Caco-2 (cell line): ENCODE measurements around the gene NFIC. TPM values are rescaled to one million over a fixed set of nuclear protein-coding genes. Genes with fewer than 3 reads are reported as not detected.

Experiments used
- BruUV-seq: library from RNA; stranded (reverse); fragments of 400-500 nt; replicated peaks from 2 replicates; lab custom pipeline; 2021; lab: Mats Ljungman, UMichigan
- CTCF ChIA-PET: fragments of 300-600 bp; sonication (Branson Sonifier 250); formaldehyde crosslinking; loops from one replicate; lab custom pipeline; 2022; ENCODE audit warnings: antibody characterized with exemption; lab: Charles Lee
- POLR2A ChIA-PET: fragments of 300-600 bp; sonication (Branson Sonifier 250); formaldehyde crosslinking; loops from one replicate; lab custom pipeline; 2022; ENCODE audit warnings: antibody characterized with exemption; lab: Charles Lee
- DNase-seq, 2 experiments: peaks; one replicate each; pipeline versions ENCODE4 v3.0.0 to v3.0.0-alpha.2; 2020 to 2022
- H3K27me3 ChIP-seq: replicated peaks from 2 replicates; pipeline ENCODE4 v1.6.0; 2011; ENCODE audit warnings: low read length; ENCODE audit not compliant: control insufficient read depth, insufficient read depth
- H3K36me3 ChIP-seq: 2 replicates; pipeline ENCODE4 v1.5.1; 2011; ENCODE audit warnings: low read length; ENCODE audit not compliant: control insufficient read depth, insufficient read depth
- H3K4me1 ChIP-seq: fragments of 250-450 bp; sonication (Bioruptor Pico); 2 replicates; pipeline ENCODE4 v1.5.1; 2020; ENCODE audit warnings: mild to moderate bottlenecking
- H3K4me3 ChIP-seq: 2 replicates; pipeline ENCODE4 v1.5.1; 2011; ENCODE audit warnings: low read depth, mild to moderate bottlenecking, control low read depth, low read length
- H3K9me3 ChIP-seq: fragments of 250-450 bp; sonication (Bioruptor Pico); 2 replicates; pipeline ENCODE4 v1.5.1; 2020; ENCODE audit warnings: mild to moderate bottlenecking, moderate library complexity
- H3K27ac Mint-ChIP-seq: one replicate; pipeline ENCODE4 v1.8.0; 2022; ENCODE audit warnings: mixed read lengths; ENCODE audit not compliant: unreplicated experiment
- H3K27me3 Mint-ChIP-seq: one replicate; pipeline ENCODE4 v1.8.0; 2022; ENCODE audit warnings: mixed read lengths; ENCODE audit not compliant: insufficient read depth, unreplicated experiment
- H3K36me3 Mint-ChIP-seq: one replicate; pipeline ENCODE4 v1.8.0; 2022; ENCODE audit warnings: mild to moderate bottlenecking, mixed read lengths; ENCODE audit not compliant: insufficient read depth, unreplicated experiment
- H3K4me1 Mint-ChIP-seq: one replicate; pipeline ENCODE4 v1.8.0; 2022; ENCODE audit warnings: low read depth, mixed read lengths; ENCODE audit not compliant: unreplicated experiment
- H3K4me3 Mint-ChIP-seq: one replicate; pipeline ENCODE4 v1.8.0; 2022; ENCODE audit warnings: mild to moderate bottlenecking, moderate library complexity, mixed read lengths; ENCODE audit not compliant: unreplicated experiment
- H3K9me3 Mint-ChIP-seq: one replicate; pipeline ENCODE4 v1.8.0; 2022; ENCODE audit warnings: mixed read lengths; ENCODE audit not compliant: unreplicated experiment
- intact Hi-C: fragments of 100-400 bp; cut with micrococcal nuclease; formaldehyde crosslinking; loops from one replicate; pipeline ENCODE4 v1.10.0; 2022; ENCODE audit not compliant: unreplicated experiment
- total RNA-seq: library from RNA; stranded (reverse); gene quantifications from 2 replicates; pipeline ENCODE4 v1.2.3, GENCODE V29; 2022
- TF ChIP-seq, protein P1 (sequence below), 2 experiments: fragments of 200-600 bp in 1 of 2; IDR thresholded peaks; 1 replicate in 1 of 2; 2 replicates in 1 of 2; pipeline versions ENCODE4 v1.5.1 to v1.8.0; 2011 to 2022; ENCODE audit warnings: antibody characterized with exemption in 1 of 2, control low read depth in 1 of 2, inconsistent platforms in 1 of 2, low read depth in 1 of 2, low read length in 1 of 2, mild to moderate bottlenecking in 1 of 2, moderate library complexity in 1 of 2; ENCODE audit not compliant: insufficient read depth in 1 of 2, severe bottlenecking in 1 of 2, unreplicated experiment in 1 of 2

Gene NFIC
- total RNA-seq, 1 experiment from 2014 or later: 5.1 TPM

DNA sequence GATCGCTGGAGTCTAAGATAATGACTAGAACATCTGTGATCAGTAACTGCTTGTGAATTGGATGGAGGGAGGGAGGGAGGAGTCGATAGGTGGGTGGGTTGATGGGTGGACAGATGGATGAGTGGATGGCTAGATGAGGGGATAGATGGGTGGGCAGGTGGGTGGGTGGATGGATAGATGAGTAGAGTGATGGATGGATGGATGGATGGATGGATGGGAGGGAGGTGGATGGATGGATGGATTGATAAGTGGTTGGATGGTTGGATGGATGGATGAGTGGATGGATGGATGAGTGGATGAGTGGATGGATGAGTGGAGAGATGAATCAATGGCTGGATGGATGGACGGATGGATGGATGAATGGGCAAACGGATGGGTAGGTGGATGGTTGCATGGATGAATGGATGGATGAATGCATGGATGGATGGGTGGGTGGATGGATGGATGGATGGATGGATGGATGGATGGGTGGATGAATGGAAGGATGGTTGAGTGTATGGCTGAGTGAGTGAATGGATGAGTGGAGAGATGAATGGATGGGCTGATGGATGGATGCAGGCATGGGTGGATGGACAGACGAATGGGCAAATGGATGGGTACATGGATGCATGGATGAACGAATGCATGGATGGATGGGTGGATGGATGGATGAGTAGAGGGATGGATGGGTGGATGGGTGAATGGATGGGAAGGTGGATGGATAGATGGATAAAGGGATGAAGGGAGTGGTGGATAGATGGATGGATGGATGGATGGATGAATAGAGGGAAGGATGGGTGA is 44.0 kb upstream of the NFIC start:
- Histone ChIP-seq H3K36me3 (no peaks in the 10 kb centered on the region), H3K27me3 (no peaks in the 10 kb centered on the region), H3K4me3 (no peak overlapping the region), H3K9me3 (no peaks in the 10 kb centered on the region), H3K4me1 (no peaks in the 10 kb centered on the region)
- DNase-seq: no peak
- intact Hi-C loops: no loop called here
- Mint-ChIP-seq H3K9me3 (peaks cover 10% of the 10 kb centered on the region), H3K27me3 (peaks cover 2% of the 10 kb centered on the region), H3K36me3 (no peaks in the 10 kb centered on the region), H3K27ac (no peak overlapping the region), H3K4me3 (no peak overlapping the region), H3K4me1 (no peaks in the 10 kb centered on the region)
- CTCF ChIA-PET: no interaction called here
- TF ChIP-seq, protein P1, sequence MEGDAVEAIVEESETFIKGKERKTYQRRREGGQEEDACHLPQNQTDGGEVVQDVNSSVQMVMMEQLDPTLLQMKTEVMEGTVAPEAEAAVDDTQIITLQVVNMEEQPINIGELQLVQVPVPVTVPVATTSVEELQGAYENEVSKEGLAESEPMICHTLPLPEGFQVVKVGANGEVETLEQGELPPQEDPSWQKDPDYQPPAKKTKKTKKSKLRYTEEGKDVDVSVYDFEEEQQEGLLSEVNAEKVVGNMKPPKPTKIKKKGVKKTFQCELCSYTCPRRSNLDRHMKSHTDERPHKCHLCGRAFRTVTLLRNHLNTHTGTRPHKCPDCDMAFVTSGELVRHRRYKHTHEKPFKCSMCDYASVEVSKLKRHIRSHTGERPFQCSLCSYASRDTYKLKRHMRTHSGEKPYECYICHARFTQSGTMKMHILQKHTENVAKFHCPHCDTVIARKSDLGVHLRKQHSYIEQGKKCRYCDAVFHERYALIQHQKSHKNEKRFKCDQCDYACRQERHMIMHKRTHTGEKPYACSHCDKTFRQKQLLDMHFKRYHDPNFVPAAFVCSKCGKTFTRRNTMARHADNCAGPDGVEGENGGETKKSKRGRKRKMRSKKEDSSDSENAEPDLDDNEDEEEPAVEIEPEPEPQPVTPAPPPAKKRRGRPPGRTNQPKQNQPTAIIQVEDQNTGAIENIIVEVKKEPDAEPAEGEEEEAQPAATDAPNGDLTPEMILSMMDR (IDR thresholded peaks at IDR 0.05; ENCODE audit: insufficient read depth in 1 of 2, low read depth in 1 of 2, low read length in 1 of 2, severe bottlenecking in 1 of 2, unreplicated experiment in 1 of 2): no peak
- POLR2A ChIA-PET: no interaction called here
- no TSS peak for BruUV-seq

DNA sequence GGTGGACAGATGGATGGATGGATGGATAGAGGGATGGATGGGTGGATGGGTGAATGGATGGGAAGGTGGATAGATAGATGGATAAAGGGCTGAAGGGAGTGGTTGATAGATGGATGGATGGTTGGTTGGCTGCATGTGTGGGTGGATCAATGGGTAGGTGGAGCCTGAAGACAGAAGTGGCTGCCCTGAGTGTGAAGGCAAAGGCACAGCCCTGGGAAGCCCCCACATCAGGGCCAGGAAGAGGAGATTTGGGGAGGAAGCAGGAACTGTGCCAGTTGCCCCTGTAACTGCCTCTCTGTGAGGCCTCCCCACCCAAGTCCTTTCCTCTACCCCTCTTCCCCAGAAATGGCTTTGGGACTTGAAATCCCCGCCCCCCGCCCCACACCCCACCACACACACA is 43.4 kb upstream of the NFIC start:
- Mint-ChIP-seq H3K4me3 (no peak overlapping the region), H3K9me3 (peaks cover 10% of the 10 kb centered on the region), H3K27ac (no peak overlapping the region), H3K36me3 (no peaks in the 10 kb centered on the region), H3K27me3 (peaks cover 2% of the 10 kb centered on the region), H3K4me1 (no peaks in the 10 kb centered on the region)
- TF ChIP-seq, protein P1 (IDR thresholded peaks at IDR 0.05; ENCODE audit: insufficient read depth in 1 of 2, low read depth in 1 of 2, low read length in 1 of 2, severe bottlenecking in 1 of 2, unreplicated experiment in 1 of 2): no peak
- Histone ChIP-seq H3K27me3 (no peaks in the 10 kb centered on the region), H3K9me3 (no peaks in the 10 kb centered on the region), H3K4me1 (no peaks in the 10 kb centered on the region), H3K36me3 (no peaks in the 10 kb centered on the region), H3K4me3 (no peak overlapping the region)
- ChIA-PET CTCF (no interaction called here), POLR2A (no interaction called here)
- DNase-seq: no peak
- intact Hi-C loops: no loop called here
- no TSS peak for BruUV-seq

DNA sequence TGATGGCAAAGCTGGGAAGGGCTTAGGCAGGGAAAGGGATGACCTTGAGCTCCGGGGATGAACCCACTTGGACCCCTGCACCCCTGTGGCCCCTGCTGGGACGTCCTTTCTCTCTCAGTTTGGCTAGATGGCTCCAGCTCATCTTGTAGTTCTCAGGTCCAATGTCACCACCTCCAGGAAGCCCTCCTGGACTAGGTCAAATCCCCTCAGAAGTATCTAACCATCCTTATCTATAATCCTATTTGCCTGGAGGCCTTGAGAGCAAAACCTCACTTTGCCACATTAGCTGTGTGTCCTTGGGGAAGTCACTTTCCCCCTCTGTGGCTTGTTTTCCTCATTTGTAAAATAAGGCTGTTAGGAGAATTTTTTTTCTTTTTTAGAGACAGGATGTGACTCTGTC is 42.7 kb upstream of the NFIC start:
- Mint-ChIP-seq H3K9me3 (peaks cover 10% of the 10 kb centered on the region), H3K27me3 (peaks cover 2% of the 10 kb centered on the region), H3K27ac (no peak overlapping the region), H3K4me1 (no peaks in the 10 kb centered on the region), H3K36me3 (no peaks in the 10 kb centered on the region), H3K4me3 (no peak overlapping the region)
- CTCF ChIA-PET: no interaction called here
- POLR2A ChIA-PET: no interaction called here
- no peak overlapping the region for H3K4me3 ChIP-seq
- TF ChIP-seq, protein P1 (IDR thresholded peaks at IDR 0.05; ENCODE audit: insufficient read depth in 1 of 2, low read depth in 1 of 2, low read length in 1 of 2, severe bottlenecking in 1 of 2, unreplicated experiment in 1 of 2): no peak
- intact Hi-C loops: no loop called here
- no peaks in the 10 kb centered on the region for H3K36me3 ChIP-seq
- BruUV-seq: no TSS peak
- no peaks in the 10 kb centered on the region for H3K9me3 ChIP-seq
- no peaks in the 10 kb centered on the region for H3K27me3 ChIP-seq
- no peak for DNase-seq
- no peaks in the 10 kb centered on the region for H3K4me1 ChIP-seq
